SHP77 (cell line): ENCODE results near the gene CDH22.

Experiments used
- DNase-seq, 2 experiments: peaks; one replicate each; lab custom pipeline; 2025; lab: John Stamatoyannopoulos, UW

The CDH22 gene

GRCh38 chr20:46144432-46145025 lies 163.8 kb downstream of the CDH22 start:
- DNase-seq, result no peak

GRCh38 chr20:46142124-46142523 lies 166.2 kb downstream of the CDH22 start:
- no peak for DNase-seq

- peak in 1 of 2 experiments; percentile 20 for DNase-seq
These were observed 168.3 kb downstream of the CDH22 start for GRCh38 chr20:46139908-46140482.

GRCh38 chr20:46139266-46139889 lies 168.9 kb downstream of the CDH22 start:
- DNase-seq, result no peak

GRCh38 chr20:46137816-46138215 lies 170.5 kb downstream of the CDH22 start:
- no peak for DNase-seq

GRCh38 chr20:46135856-46136633 lies 172.3 kb downstream of the CDH22 start:
- no peak for DNase-seq

- DNase-seq, result no peak
These were observed 173.6 kb downstream of the CDH22 start for GRCh38 chr20:46134716-46135115.

- DNase-seq, result no peak
These were observed 174.2 kb downstream of the CDH22 start for GRCh38 chr20:46133886-46134654.

GRCh38 chr20:46132705-46133120 lies 175.6 kb downstream of the CDH22 start:
- peak; percentile 57 to 63 for DNase-seq

GRCh38 chr20:46131396-46131795 lies 176.9 kb downstream of the CDH22 start:
- no peak for DNase-seq

GRCh38 chr20:46130534-46130933 lies 177.8 kb downstream of the CDH22 start:
- DNase-seq, result peak; percentile 47 to 63

GRCh38 chr20:46129955-46130481 lies 178.3 kb downstream of the CDH22 start:
- DNase-seq, result peak; percentile 46 to 47

GRCh38 chr20:46128310-46129151 lies 179.8 kb downstream of the CDH22 start:
- peak in 1 of 2 experiments; percentile 52 for DNase-seq

- no peak for DNase-seq
These were observed 180.8 kb downstream of the CDH22 start for GRCh38 chr20:46127396-46128010.

- DNase-seq, result no peak
These were observed 181.8 kb downstream of the CDH22 start for GRCh38 chr20:46126440-46127056.
